Stomach (tissue), 9 donors: ENCODE measurements around the gene AKAP12. TPM values are rescaled to one million over a fixed set of nuclear protein-coding genes. Genes with fewer than 3 reads are reported as not detected.
"Not testable (repeated sequence)": the region's sequence is repeated elsewhere in the genome, so short reads cannot be mapped to it uniquely, and the experiment has no call there.

Experiments used
- DNase-seq, 2 donors: peaks; one replicate each; pipeline versions ENCODE4 v3.0.0 to v3.0.0-alpha.2; 2013 to 2019
- H3K27ac ChIP-seq, 5 donors: fragments of 200-600 bp in 4 of 5; sonication (generic) in 4 of 5; one replicate each; pipeline ENCODE4 v1.5.1; 2013 to 2019; ENCODE audit warnings: mild to moderate bottlenecking in 1 of 5, moderate library complexity in 1 of 5
- H3K27me3 ChIP-seq, 3 donors: fragments of 200-600 bp; sonication (generic); one replicate each; pipeline ENCODE4 v1.5.1; 2017 to 2019; ENCODE audit warnings: mixed run types in 1 of 3
- H3K36me3 ChIP-seq, 4 donors: fragments of 200-600 bp; sonication (generic); 1 replicate in 3 of 4; 2 replicates in 1 of 4; pipeline ENCODE4 v1.5.1; 2016 to 2019
- H3K4me1 ChIP-seq, 4 donors: fragments of 200-600 bp; sonication (generic); one replicate each; pipeline ENCODE4 v1.5.1; 2016 to 2019
- H3K4me3 ChIP-seq, 4 donors: fragments of 200-600 bp; sonication (generic) in 3 of 4; one replicate each; pipeline ENCODE4 v1.5.1; 2016 to 2019; ENCODE audit warnings: mild to moderate bottlenecking in 1 of 4
- H3K9me3 ChIP-seq, 4 donors: fragments of 200-600 bp; sonication (generic); one replicate each; pipeline ENCODE4 v1.5.1; 2016 to 2019
- EP300 ChIP-seq: sonication (generic); formaldehyde crosslinking; IDR thresholded peaks from one replicate; pipeline ENCODE4 v1.6.1; 2017; ENCODE audit warnings: antibody characterized with exemption
- POLR2A ChIP-seq, 4 donors: fragments of 450-650 bp; IDR thresholded peaks; one replicate each; pipeline ENCODE4 v1.6.1; 2016; ENCODE audit warnings: antibody characterized with exemption in 4 of 4, control low read depth in 2 of 4, mild to moderate bottlenecking in 1 of 4, moderate library complexity in 1 of 4
- POLR2AphosphoS5 ChIP-seq, 3 donors: sonication (generic); formaldehyde crosslinking; IDR thresholded peaks; one replicate each; pipeline ENCODE4 v1.6.1; 2016; ENCODE audit warnings: antibody characterized with exemption in 3 of 3
- WGBS, 5 donors: extraction: QIAGEN DNeasy Blood & Tissue Kit in 3 of 5; methylation state at CpG; one replicate each; pipeline versions ENCODE4 v1.1.5 to v1.1.7; 2013 to 2018; 5-methylcytosine and 5-hydroxymethylcytosine counted together
- intact Hi-C: fragments of 100-400 bp; cut with DNase I; formaldehyde crosslinking; loops from one replicate; pipeline ENCODE4 v1.15.1; 2023; ENCODE audit warnings: low total_unique reads
- polyA plus RNA-seq, 3 donors: library from polyadenylated mRNA; stranded (reverse); fragments of 200-250 nt; gene quantifications; one replicate each; pipeline ENCODE4 v1.2.3, GENCODE V29; 2013
- total RNA-seq, 5 donors: library from RNA; depleted of rRNA; stranded (reverse); fragments of >200 nt; gene quantifications; one replicate each; pipeline versions ENCODE4 v1.1.0 to v1.2.3, GENCODE V29; 2014 to 2016
- TF ChIP-seq, protein P1 (sequence below), 7 experiments: fragments of 450-650 bp in 4 of 7; fragments of 200-600 bp in 3 of 7; sonication (generic) in 3 of 7; IDR thresholded peaks; one replicate each; pipeline ENCODE4 v1.5.1; 2016 to 2019; ENCODE audit warnings: antibody characterized with exemption in 7 of 7, control low read depth in 2 of 7, mild to moderate bottlenecking in 1 of 7
- donor health status: healthy with polysubstance abuse.
- donor health status: Bipolar disorder and iron deficiency.
- donor health status: healthy.

AKAP12 gene
- total and polyA plus RNA-seq, 8 donors: 4.2 to 110 (median 35.0) TPM

GRCh38 chr6:151381722-151382121 is 142.0 kb downstream of the AKAP12 start:
- TF ChIP-seq, protein P1, sequence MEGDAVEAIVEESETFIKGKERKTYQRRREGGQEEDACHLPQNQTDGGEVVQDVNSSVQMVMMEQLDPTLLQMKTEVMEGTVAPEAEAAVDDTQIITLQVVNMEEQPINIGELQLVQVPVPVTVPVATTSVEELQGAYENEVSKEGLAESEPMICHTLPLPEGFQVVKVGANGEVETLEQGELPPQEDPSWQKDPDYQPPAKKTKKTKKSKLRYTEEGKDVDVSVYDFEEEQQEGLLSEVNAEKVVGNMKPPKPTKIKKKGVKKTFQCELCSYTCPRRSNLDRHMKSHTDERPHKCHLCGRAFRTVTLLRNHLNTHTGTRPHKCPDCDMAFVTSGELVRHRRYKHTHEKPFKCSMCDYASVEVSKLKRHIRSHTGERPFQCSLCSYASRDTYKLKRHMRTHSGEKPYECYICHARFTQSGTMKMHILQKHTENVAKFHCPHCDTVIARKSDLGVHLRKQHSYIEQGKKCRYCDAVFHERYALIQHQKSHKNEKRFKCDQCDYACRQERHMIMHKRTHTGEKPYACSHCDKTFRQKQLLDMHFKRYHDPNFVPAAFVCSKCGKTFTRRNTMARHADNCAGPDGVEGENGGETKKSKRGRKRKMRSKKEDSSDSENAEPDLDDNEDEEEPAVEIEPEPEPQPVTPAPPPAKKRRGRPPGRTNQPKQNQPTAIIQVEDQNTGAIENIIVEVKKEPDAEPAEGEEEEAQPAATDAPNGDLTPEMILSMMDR (IDR thresholded peaks at IDR 0.05): no peak
- no peak for TF ChIP-seq POLR2A (IDR thresholded peaks at IDR 0.05)
- TF ChIP-seq EP300: no peak
- no peak for TF ChIP-seq POLR2AphosphoS5 (IDR thresholded peaks at IDR 0.05)
- Histone ChIP-seq H3K27ac (no peak overlapping the region), H3K27me3 (no peaks in the 10 kb centered on the region), H3K4me3 (no peak overlapping the region), H3K36me3 (peaks cover 0 to 4% (median 0%) of the 10 kb centered on the region in 4 donors), H3K4me1 (peaks cover 0 to 36% (median 16%) of the 10 kb centered on the region in 4 donors), H3K9me3 (no peaks in the 10 kb centered on the region)
- intact Hi-C loops: no loop called here
- 80 to 88% (median 84%) methylated on average over 4 of the region's 4 CpGs for WGBS, 5 donors
- DNase-seq: no peak

- H3K27me3 ChIP-seq, intact Hi-C loops, H3K36me3 ChIP-seq, H3K4me3 ChIP-seq, H3K27ac ChIP-seq, H3K9me3 ChIP-seq, DNase-seq: not testable (repeated sequence)
- WGBS, 5 donors: 94 to 96% (median 95%) methylated on average over 9 of the region's 9 CpGs
- peaks cover 0 to 36% (median 19%) of the 10 kb centered on the region in 4 donors for H3K4me1 ChIP-seq
Observed at GRCh38 chr6:151382631-151383030, 142.9 kb downstream of the AKAP12 start.

DNA sequence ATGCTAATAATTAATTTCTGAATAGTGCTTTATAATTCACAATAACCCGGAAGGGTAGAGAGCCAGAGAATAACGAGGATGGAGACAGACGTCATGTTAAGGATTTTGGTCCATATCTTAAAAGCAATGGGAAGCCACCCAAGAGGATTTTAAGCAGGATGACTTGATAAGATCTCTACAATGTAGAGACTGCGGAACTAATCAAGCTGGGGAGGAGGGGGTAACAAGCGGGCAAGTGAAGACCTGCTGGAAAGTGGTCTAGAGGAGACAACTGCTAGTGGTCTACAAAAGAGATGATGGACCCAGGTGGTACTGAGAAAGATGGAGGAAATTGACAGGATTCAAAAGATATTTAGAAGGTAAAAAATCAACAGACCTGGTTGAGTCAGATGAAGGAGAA is 144.4 kb downstream of the AKAP12 start:
- H3K9me3 ChIP-seq: no peaks in the 10 kb centered on the region

GRCh38 chr6:151385177-151385576 is 145.4 kb downstream of the AKAP12 start:
- peak overlapping the region in 1 of 5 donors; percentile 29 for H3K27ac ChIP-seq
- no peak for TF ChIP-seq EP300
- 46 to 65% (median 49%) methylated on average over 1 of the region's 1 CpG for WGBS, 5 donors

More for the DNA sequence above, 144.4 kb downstream of the AKAP12 start:
- TF ChIP-seq EP300: no peak
- TF ChIP-seq POLR2A (IDR thresholded peaks at IDR 0.05): no peak
- TF ChIP-seq POLR2AphosphoS5 (IDR thresholded peaks at IDR 0.05): no peak
- TF ChIP-seq, protein P1 (IDR thresholded peaks at IDR 0.05): no peak
- Histone ChIP-seq H3K36me3 (peaks cover 0 to 4% (median 0%) of the 10 kb centered on the region in 4 donors), H3K27ac (no peak overlapping the region), H3K27me3 (no peaks in the 10 kb centered on the region), H3K4me3 (no peak overlapping the region), H3K4me1 (peaks cover 13 to 49% (median 33%) of the 10 kb centered on the region in 4 donors)
- DNase-seq: no peak
- intact Hi-C loops: no loop called here
- 83 to 97% (median 96%) methylated on average over 5 of the region's 5 CpGs for WGBS, 5 donors

DNA sequence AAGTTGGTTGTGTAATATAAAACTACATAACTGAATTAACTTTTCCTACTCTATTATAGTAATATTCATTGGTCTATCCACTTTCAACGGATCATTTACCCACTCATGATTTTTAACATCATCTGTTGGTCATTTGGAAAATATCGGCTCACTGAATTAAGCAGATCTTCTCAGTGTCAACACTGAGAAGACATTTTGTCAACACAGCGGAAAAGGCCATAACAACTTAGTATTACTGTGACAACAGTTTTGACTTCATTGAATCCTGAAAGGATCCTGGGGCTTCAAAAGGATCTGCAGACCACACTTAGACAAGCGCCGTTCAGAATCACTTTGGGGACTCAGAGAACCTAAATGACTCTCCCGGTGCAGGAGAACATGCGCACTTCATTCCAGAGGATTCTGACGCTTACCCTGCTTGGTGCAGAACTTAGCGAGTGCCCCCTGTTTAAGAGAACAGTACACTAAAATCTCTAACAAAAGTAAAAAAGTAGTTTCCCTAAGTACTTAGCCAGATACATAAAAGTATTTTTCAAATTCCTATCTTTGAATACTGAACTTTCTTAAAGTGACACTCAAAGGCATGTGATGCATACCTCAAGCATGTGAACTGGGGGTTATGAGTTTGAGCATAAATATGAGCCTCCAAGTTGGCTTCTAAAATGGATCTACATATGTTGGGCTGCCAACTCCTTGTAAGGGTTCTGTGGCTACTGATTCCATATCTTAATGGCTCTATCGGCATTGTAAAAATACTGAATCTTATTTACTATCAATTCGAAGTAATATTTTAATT is 147.6 kb downstream of the AKAP12 start:
- Histone ChIP-seq H3K27me3 (no peaks in the 10 kb centered on the region), H3K36me3 (peaks cover 0 to 4% (median 0%) of the 10 kb centered on the region in 4 donors), H3K27ac (peak overlapping the region in 3 of 5 donors; percentile 99 to 100 (median 100)), H3K4me1 (peaks cover 22 to 45% (median 34%) of the 10 kb centered on the region in 4 donors), H3K9me3 (no peaks in the 10 kb centered on the region), H3K4me3 (no peak overlapping the region)
- WGBS, 5 donors: 89 to 95% (median 92%) methylated on average over 11 of the region's 11 CpGs
- intact Hi-C loops: no loop called here
- TF ChIP-seq EP300: no peak
- TF ChIP-seq, protein P1 (IDR thresholded peaks at IDR 0.05): no peak
- no peak for TF ChIP-seq POLR2A (IDR thresholded peaks at IDR 0.05)
- no peak for TF ChIP-seq POLR2AphosphoS5 (IDR thresholded peaks at IDR 0.05)
- DNase-seq: no peak

More at GRCh38 chr6:151385177-151385576, 145.4 kb downstream of the AKAP12 start:
- intact Hi-C loops: no loop called here
- Histone ChIP-seq H3K9me3 (no peaks in the 10 kb centered on the region), H3K4me3 (no peak overlapping the region), H3K27me3 (no peaks in the 10 kb centered on the region), H3K4me1 (peaks cover 16 to 47% (median 34%) of the 10 kb centered on the region in 4 donors), H3K36me3 (peaks cover 0 to 4% (median 0%) of the 10 kb centered on the region in 4 donors)
- no peak for DNase-seq
